Measurements from ENCODE around the gene PRPF19.
A peak's percentile ranks its signal among the peaks of the same experiment; 100 is the strongest.

Gene PRPF19

GRCh38 chr11:60905047-60905446 lies 1.3 kb downstream of the PRPF19 start:
- no peak for DNase-seq

GRCh38 chr11:60902625-60903024 lies 3.8 kb downstream of the PRPF19 start:
- DNase-seq, result no peak

GRCh38 chr11:60900673-60901404 lies 5.5 kb downstream of the PRPF19 start:
- peak in 6 of 14 donors; percentile 25 to 66 (median 54) for DNase-seq

GRCh38 chr11:60899977-60900376 lies 6.4 kb downstream of the PRPF19 start:
- DNase-seq, result no peak

GRCh38 chr11:60899046-60899936 lies 7.1 kb downstream of the PRPF19 start:
- DNase-seq, result peak in 1 of 14 donors; percentile 13

- DNase-seq, result no peak
Observed at GRCh38 chr11:60897496-60897895, 8.9 kb downstream of the PRPF19 start.

GRCh38 chr11:60895687-60896086 lies 10.7 kb downstream of the PRPF19 start:
- DNase-seq, result no peak

- DNase-seq, result no peak
Observed at GRCh38 chr11:60891103-60891741, 15.2 kb downstream of the PRPF19 start.

- DNase-seq, result no peak
Observed at GRCh38 chr11:60890696-60891095, 15.7 kb downstream of the PRPF19 start.

- DNase-seq, result no peak
Observed at GRCh38 chr11:60889869-60890311, 16.5 kb downstream of the PRPF19 start.

GRCh38 chr11:60887556-60887955 lies 18.8 kb downstream of the PRPF19 start:
- DNase-seq, result peak in 3 of 14 donors; percentile 7 to 34 (median 16)

- no peak for DNase-seq
Observed at GRCh38 chr11:60880643-60881282, 25.6 kb downstream of the PRPF19 start.

- DNase-seq, result no peak
Observed at GRCh38 chr11:60879971-60880588, 26.3 kb downstream of the PRPF19 start.

- no peak for DNase-seq
Observed at GRCh38 chr11:60879104-60879503, 27.3 kb downstream of the PRPF19 start.

GRCh38 chr11:60878245-60879101 lies 27.9 kb downstream of the PRPF19 start:
- DNase-seq, result no peak

GRCh38 chr11:60876168-60876485 lies 30.3 kb downstream of the PRPF19 start:
- no peak for DNase-seq

GRCh38 chr11:60875366-60876167 lies 30.8 kb downstream of the PRPF19 start:
- DNase-seq, result no peak

- DNase-seq, result no peak
Observed at GRCh38 chr11:60874421-60875365, 31.7 kb downstream of the PRPF19 start.

- DNase-seq, result no peak
Observed at GRCh38 chr11:60873533-60873932, 32.9 kb downstream of the PRPF19 start.
